ENCODE measurements around the gene COMMD2.

COMMD2 gene

DNA sequence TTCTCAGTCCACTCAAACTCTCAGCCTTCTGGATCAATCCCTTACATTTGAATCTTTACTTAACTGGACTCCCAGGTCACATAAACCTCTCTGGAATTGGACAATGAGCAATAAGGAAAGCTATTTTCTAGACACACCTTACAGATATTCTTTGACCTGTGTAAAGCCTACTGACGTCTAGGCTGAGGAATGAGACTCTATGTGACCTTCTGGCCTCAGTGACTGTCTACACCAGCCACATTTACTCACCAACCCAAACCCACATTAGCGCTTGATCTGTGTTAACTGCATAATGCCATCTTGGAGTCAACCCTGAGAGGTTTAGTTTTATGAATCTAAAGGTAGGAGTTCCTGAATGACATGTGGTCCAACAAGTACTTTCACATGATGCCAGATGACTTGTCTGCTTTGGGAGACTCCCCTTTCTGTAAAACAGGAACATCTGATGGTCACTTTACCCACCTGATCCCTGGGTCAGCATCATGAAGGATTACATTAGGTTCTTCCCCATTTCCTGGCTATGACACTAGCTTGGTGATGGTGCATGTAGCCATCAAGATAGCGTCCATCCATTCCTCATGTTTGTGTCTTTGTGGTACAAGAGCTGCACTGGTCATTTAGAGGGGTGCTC, 11.4 kb upstream of the COMMD2 start:
- DNase-seq (ENCODE audit: low read depth in 2 of 2): no peak

DNA sequence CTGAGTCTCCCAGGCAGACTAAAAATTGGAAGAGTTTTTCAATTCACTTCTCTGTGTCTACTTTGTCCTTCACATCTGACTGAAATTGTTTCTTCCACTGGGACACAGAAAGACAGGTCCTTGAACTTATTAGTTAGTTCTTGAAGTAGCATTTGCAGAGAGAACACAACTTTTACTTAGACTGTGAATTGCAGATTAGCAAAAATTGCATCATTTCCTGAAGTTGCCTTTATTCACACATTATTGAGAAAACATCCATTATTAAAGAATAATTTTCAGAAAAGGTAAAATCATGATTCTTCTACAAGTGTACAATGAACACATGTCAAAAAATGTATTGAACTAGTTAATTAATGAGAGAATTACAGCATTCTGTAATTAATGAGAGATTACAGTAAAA, 1.4 kb upstream of the COMMD2 start:
- no peak for DNase-seq (ENCODE audit: low read depth in 2 of 2)

DNA sequence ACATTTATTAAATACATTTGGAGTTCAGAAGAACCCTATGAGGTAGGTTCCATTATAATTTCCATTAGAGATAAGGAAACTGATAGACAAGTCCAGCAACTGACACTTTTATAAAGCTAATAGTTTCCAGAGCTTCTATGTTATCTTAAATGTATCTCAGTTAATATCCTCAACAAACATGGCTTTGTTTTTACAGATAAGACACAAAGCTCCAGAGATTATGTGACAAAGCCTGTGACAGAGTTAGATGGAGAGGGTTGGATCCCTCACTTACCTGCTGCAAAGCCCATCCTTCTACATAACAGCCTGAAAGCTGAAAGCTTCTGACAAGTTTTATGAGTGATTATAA, 473 bp upstream of the COMMD2 start:
- no peak for DNase-seq (ENCODE audit: low read depth in 2 of 2)

DNA sequence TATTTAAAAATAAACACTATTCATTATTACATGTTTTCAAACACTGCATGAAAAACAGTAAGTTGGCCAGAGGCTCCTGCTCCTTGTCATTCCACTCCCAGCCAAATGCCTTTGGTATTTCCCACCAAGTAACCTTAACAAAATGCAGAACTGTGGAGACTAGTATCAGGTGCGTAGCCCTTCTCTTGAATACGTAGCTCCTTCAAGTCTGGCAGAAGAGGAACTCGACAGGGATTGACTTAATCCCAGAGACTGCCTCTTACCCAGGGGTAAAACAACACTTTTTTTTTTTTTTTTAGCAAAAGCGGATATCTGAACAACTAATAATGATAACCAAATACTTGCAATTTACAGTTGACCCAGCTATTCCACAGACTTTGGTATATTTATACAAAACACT, 738 bp downstream of the COMMD2 start:
- DNase-seq (ENCODE audit: low read depth in 2 of 2): no peak

DNA sequence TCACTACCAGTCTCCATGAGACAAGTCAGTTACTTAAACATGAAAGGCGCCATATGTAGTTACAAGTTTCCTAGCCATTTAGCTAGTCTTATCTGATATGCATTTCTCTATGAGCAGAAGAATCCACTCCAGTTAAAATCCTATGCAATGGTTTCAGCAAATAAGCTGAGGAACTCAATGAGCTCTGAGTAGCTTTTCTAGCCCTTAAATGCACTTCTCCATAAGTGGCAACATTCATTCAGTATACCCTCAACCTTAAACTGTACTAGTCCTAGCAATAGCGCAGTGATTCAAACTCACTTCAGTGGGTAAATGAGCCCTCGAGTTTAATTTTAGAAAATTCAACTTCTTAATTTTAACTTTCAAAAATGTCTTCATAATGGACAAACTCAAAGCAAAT, 7.7 kb downstream of the COMMD2 start:
- no peak for DNase-seq (ENCODE audit: low read depth in 2 of 2)

DNA sequence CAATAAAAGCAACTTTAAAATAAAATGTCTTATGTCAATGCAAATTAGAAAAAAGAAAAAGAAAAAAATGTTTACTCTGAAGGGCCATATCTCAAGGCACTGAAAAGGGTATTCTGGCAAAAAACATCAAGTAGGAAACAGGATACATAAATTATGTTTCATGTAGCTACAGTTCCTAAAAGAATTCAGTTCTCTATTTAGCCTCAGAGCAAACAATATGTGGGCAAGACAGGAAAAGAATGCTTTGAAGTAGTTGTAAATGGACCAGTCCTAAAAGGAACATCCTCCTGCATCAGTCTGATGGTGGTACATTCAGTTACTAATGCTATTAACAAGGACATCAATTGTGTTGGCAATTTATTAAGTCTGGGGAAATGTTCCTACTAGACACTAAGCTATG, 8.1 kb downstream of the COMMD2 start:
- no peak for DNase-seq (ENCODE audit: low read depth in 2 of 2)

DNA sequence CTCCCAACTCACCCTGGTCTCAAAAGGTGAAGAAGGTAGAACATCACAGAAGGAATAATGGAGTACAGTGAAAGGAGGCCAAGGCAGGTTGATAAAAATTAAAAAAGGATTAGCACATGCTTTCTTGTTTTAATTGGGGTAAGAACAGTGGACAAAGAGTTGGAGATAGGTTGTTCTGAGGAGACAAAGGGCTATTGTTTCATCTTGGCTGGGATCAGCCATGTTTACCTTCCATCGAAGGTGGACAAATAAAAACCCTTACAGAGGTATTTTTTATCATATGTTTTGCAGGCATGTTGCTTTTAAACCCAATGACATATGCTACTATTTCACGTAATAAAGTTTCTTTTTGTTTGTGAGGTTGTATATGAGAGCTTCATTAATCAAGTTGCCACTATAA, 12.9 kb downstream of the COMMD2 start:
- DNase-seq (ENCODE audit: low read depth in 2 of 2): no peak

DNA sequence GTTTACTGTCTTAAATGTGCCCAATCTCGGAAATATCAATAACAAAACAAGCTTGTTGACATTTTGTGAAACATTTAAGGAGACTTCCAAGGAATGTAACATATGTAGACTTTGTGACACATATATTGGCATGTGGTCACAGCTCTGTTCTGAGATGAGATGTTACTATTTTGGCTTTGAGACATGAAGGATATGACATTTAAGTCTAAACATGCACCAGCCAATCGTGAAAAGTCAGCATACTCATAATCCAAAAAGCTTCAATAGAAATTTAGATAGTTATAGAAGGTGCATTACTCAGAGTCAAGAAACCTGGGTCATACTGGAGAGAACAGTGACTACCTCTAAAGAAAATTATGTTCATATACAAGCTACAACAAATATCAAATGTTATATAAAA, 13.4 kb downstream of the COMMD2 start:
- no peak for DNase-seq (ENCODE audit: low read depth in 2 of 2)

DNA sequence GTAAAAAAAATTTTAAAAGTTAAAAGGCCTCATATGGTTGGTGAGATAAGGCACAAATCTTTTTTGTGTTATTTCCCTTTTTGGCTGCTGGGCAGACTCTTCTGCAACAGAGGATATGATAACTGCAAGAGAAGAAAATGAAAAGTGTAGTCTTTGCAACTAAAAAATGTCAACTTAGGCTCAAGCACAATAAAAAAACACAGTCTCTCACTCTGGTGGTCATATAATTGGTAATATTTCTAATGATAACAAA, 15.4 kb downstream of the COMMD2 start:
- no peak for DNase-seq (ENCODE audit: low read depth in 2 of 2)

DNA sequence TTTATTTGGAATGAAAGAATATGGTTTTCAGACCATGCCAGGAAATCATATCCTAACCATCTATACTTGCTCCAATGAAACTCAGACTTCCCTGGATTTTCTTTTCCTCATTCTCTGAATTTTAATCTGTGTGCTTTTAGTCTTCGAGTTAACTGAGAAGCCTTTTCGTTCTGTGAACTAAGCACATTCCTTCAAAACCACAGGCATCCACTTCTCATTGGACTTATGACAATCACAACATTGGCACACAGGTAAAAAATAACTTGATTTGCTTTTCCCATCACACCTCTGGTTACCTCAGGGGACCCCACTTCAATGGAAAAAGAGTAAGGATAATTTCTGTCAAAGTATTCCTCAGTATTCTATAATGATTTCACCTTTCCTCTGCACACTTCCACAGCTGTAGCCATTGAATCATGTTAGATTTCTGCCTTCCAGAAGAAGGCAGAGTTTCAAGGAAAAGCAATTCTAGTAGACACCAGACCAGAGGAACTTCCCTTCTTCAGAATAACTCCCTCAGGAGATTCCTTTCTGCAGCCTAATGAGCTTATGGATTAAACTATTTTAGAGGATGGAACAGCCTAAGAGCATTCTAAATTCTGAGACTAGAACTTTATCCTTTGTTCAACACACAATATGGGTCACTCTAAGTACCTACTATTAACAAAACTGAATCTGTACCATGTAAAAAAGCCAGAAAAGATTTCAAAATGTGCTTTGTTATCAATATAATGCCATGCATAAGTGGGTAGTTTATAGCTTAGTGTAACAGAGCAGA, 15.9 kb downstream of the COMMD2 start:
- no peak for DNase-seq (ENCODE audit: low read depth in 2 of 2)

DNA sequence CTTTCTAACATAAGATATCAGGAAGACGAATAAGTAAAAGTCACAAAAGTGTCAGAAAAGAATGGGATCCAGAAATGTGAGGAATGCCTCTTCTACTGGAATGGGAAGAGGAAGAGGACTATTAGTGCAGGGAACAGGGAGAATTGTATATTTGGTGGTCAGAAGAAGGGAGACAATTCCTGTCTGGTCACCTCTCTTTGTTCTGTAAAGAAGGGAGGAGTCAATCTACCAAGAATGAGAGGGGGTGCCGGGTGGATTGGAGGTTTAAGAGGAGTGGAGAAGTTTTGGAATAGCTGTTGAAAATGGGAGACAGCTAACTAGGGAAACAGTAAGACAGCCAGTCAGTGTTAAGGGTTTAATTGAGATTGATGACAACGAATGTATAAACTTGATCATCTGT, 20.1 kb downstream of the COMMD2 start:
- no peak for DNase-seq (ENCODE audit: low read depth in 2 of 2)

DNA sequence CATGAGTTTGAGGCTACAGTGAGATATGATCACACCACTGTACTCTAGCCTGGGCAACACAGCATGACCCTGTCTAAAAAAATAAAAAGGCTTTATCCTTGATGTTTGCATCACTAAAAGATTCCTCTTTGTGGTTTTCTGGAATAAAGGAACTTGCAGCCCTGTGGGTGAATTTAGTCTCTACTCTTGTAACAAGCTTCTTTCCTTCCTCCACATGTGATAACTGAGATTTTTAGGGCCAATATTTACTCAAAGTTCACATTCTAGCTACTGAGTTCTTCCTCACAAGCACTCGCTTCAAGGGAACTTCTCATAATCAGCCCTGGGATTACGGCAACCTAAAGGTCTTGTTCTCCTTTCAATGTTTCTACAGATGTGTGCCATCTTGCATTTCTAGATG, 24.6 kb downstream of the COMMD2 start:
- DNase-seq (ENCODE audit: low read depth in 2 of 2): no peak

DNA sequence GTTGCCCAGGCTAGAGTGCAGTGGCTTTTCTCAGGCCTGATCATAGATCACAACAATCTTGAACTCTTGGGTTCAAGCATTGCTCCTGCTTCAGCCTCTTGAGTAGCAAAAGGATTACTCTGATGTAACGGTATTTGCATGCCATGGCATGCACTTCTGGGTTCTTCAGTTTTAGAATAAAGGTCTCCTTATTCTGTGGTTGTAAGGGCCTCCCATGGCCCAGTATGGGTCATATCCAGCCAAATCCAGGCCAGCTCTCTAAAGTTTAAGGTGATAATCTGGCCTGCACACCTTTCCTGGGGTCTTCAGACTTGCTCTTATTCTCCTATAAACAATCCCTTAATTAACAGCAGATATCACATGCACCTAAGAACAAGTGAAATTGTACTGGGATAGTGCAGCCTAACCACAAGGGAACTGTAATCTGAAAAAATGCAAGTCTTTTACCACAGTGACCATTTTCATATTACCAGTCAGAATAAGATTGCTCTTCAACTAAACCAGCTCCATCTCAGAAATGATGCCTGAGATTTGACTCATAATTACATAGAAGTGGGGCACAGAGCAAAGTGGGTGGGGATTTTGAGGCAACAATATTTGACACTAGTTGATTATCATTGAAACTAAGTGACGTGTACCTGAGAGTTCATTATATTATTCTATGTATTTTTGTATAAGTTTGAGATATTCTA, 25.4 kb downstream of the COMMD2 start:
- no peak for DNase-seq (ENCODE audit: low read depth in 2 of 2)

DNA sequence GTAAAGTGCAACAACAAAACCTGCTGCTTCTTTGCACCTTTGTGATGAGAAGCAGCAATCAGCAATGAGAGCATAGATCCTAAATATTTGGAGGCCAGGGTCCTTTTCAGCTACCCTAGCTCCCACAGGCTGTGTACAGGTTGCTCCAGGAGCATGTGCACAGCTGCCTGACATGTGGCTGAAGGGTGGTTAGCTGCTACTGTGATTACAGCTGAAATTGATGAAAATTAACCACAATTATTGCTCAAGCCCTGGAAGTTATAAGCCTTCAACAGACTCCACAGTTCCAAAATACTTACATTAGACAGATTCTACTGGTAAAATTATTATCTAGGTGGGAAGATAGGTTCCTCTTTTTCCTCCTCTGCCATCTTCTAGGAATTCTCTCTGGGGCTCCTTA, 28.5 kb downstream of the COMMD2 start:
- no peak for DNase-seq (ENCODE audit: low read depth in 2 of 2)

DNA sequence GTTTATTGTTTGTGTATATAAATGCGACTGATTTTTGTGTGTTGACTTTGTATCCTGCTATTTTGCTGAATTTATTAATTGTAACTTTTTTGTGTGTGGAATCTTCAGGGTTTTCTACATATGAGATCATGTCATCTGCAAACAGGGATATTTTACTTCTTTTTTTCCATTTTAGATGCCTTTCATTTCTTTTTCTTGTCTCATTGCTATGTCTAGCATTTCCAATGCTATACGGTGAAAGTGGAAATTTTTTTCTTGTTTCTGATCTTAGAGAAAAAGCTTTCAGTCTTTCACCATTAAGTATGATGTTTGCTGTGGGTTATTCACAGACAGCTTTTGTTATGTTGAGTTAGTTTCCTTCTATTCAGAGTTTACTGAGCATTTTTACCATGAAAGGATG, 31.4 kb downstream of the COMMD2 start:
- no peak for DNase-seq (ENCODE audit: low read depth in 2 of 2)

DNA sequence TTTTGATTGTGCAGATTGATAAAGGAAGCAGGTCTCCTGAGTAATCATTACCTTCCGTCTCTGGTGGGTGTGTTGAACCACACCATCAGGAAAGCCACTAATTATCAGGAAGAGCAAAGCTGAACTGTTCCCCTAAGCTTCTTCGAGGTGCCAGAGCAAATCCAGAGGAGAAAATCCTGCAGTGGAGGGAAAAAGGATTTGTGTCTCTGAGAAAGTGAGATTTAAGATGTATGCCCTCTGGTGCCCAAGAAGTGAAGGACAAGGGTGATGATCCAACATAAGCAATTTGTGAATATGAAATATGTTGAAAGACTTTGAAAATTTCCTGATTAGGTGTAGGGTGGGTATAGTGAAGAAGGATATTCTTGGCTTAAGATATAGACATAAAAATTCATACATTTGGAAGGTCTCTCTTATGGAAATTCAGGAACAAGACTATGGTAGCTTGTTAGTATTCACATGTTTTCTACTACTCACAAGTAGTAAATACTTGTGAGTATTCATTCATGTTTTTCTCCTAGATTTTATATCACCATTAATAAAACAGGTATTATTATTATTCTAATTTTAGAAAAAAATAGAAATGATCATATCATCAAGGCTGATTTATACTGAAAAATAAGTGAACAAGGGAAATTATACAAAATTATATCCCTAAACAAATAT, 34.8 kb downstream of the COMMD2 start:
- DNase-seq (ENCODE audit: low read depth in 2 of 2): no peak

DNA sequence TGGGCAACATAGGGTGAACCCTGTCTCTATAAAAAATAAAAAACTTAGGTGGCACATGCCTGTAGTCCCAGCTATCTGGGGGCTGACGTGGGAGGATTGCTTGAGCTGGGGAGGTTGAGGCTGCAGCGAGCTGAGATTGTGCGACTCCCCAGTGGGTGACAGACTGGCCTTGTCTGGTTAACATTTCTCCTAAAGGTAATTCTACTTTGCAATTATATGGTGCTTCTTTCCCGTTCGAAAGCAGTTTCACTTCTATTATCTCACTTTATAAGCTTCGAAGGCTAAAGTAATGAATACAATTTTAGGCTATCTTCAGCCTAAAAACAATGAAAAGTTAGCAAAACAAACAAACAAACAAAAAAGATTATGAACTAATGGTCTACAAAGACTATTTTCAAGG, 35.3 kb downstream of the COMMD2 start:
- DNase-seq (ENCODE audit: low read depth in 2 of 2): no peak

DNA sequence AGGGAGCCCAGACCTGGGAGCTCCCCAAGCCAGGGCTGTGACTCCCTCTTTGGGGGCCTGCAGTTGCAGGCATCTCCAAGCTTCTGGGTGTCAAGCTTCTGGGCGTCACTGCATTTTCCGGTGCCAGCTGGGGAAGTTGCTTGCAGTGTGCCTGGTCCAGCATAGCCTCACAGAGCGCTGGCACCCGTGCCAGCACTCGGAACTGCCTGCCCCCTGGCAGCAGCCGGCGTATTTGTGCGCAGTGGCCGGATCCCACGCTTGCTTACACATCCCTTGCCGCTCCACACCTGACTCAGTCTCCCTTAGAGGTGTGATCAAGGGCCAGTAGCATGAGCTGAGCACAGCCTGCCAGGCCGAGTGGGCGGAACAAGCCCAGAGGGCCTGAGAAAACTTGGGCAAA, 37.0 kb downstream of the COMMD2 start:
- DNase-seq (ENCODE audit: low read depth in 2 of 2): no peak

DNA sequence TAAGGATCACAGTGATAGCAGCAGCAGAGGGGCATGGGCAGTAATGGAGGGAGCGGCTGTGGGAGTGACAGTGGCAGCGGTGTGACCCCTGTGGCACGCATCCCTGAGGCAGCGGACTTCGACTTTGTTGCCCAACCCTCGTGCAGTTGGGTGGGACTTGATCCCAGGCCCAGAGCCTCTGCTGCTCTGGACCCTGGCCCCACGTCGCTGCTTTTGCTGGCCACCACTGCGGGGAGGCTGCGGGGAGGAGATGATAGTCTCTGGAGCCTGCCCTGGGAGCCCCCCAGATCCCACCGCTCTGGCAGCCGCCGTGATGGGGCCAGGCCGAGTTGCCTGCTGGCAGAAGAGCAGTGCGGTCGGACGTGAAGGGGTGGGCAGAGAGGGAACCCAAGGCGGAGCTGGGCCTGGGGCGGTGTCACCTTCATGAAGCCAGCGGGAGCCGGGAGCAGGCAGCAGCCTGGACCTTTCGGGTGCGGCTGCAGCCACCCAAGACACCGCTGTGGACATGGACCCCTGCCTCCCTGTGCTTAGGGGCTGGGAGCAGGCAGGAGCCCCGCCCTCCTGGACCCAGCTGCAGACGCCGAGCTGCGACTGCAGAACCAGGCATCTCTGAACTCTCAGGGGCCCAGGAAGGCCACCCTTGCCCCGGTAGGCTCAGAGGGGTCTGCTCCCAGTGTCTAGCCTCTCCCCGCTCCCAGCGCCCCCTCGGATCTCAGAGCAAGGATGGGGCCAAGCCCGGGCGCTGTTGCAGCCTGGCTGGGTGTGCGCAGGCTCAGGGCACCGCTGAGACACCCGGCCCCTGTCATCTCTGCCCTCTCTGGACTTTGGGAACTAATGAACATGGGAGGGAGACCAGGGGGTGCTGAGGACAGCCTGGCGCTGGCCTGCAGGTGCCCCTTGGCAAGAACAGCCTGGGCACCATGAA, 38.3 kb downstream of the COMMD2 start:
- no peak for DNase-seq (ENCODE audit: low read depth in 2 of 2)

DNA sequence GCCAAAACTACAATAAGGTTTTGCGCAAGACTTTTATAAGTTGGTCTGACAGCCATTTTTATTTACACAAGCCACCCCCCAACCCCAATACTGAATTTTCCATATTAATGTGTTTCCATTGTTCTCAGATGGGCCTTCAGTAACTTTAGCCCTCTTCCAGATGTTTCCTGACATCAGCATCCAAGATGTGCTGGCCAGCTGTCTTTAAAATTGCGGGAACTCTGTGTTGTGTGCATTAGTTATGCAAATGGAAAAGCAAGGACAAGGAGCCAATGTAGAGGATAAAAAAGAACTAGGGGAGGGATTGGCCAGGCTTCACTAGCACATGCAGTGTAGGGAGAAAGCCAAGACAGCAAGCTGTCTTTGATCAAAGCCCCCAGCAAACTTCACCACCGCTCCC, 45.4 kb downstream of the COMMD2 start:
- no peak for DNase-seq (ENCODE audit: low read depth in 2 of 2)

DNA sequence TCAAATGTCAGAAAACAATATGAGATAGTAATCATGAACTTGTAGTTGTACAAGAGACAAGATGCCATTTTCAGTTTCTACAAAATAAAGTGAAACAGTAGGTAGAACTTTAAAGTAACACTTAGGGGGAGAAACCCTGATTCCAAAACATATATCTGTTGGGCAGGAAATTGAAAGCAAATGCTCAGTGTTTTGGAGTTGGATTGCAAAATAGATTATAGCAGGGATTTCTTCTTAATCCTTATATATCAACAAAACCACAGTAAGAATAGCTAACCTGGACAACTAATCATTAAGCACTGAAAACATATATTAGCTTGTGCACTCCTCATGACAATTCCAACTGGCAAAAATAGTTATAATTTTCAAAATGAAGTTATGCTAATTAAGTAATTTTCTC, 46.9 kb downstream of the COMMD2 start:
- DNase-seq (ENCODE audit: low read depth in 2 of 2): no peak

DNA sequence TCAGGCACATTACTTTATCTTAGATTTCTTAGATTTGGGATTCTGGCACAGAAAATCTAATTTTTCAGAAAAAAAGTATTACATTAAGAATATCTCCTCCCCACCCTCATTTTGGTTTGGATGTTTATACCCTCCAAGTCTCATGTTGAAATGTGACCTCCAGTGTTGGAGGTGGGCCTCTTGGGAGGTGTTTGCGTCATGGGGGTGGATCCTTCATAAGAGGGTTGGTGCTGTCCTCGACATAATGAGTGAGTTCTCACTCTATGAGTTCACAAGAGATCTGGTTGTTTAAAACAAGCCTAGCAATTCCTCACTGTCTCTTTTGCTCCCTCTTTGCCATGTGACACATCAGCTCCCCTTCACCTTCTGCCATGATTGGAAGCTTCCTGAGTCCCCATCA, 48.8 kb downstream of the COMMD2 start:
- no peak for DNase-seq (ENCODE audit: low read depth in 2 of 2)

Measured in stimulated activated CD8-positive, alpha-beta memory T cell treated with anti-CD3 and anti-CD28 coated beads, Interleukin-7, amount 100 ng/mL, for 4 hours (primary cell).